HL-60 (cell line): ENCODE data around the gene MTX2.
"Not testable (repeated sequence)": the region's sequence is repeated elsewhere in the genome, so short reads cannot be mapped to it uniquely, and the experiment has no call there.

Experiments
- DNase-seq, 2 experiments: peaks; one replicate each; pipeline ENCODE4 v3.0.0-alpha.2; 2010 to 2020; ENCODE audit warnings: low read depth in 1 of 2, low spot score in 1 of 2
- H3K27ac ChIP-seq: fragments of 250-450 bp; sonication (Bioruptor Pico); replicated peaks from 2 replicates; pipeline ENCODE4 v1.5.1; 2020; ENCODE audit warnings: mild to moderate bottlenecking, moderate library complexity
- H3K27me3 ChIP-seq: fragments of 250-450 bp; sonication (Bioruptor Pico); 2 replicates; pipeline ENCODE4 v1.5.1; 2021; ENCODE audit warnings: mild to moderate bottlenecking, moderate library complexity; ENCODE audit not compliant: insufficient read depth, poor library complexity, severe bottlenecking
- H3K4me3 ChIP-seq: replicated peaks from 2 replicates; pipeline ENCODE4 v1.5.1; 2011; ENCODE audit warnings: mild to moderate bottlenecking, control low read depth, low read length; ENCODE audit not compliant: insufficient read depth
- CTCF ChIP-seq: IDR thresholded peaks from one replicate; pipeline ENCODE4 v1.5.1; 2011; ENCODE audit warnings: low read length, control low read depth, inconsistent platforms; ENCODE audit not compliant: insufficient read depth
- GABPA ChIP-seq: IDR thresholded peaks from 2 replicates; pipeline ENCODE4 v1.6.1; 2012; ENCODE audit warnings: low read depth
- POLR2AphosphoS5 ChIP-seq: IDR thresholded peaks from 2 replicates; pipeline ENCODE4 v1.6.1; 2012; ENCODE audit warnings: low read depth
- REST ChIP-seq: IDR thresholded peaks from 2 replicates; pipeline ENCODE4 v1.6.1; 2012; ENCODE audit warnings: low read depth; ENCODE audit not compliant: insufficient replicate concordance
- SPI1 ChIP-seq: IDR thresholded peaks from 2 replicates; pipeline ENCODE4 v1.6.1; 2012; ENCODE audit warnings: low read depth, mild to moderate bottlenecking, borderline replicate concordance

MTX2 gene

GRCh38 chr2:176297067-176297466, 27.8 kb downstream of the MTX2 start:
- no peak overlapping the region for H3K27ac ChIP-seq
- DNase-seq = no peak
- TF ChIP-seq POLR2AphosphoS5 (no peak), CTCF (no peak), GABPA (no peak), SPI1 (no peak), REST (no peak)
- H3K4me3 ChIP-seq = no peak overlapping the region
- no peaks in the 10 kb centered on the region for H3K27me3 ChIP-seq

GRCh38 chr2:176297737-176298136, 28.5 kb downstream of the MTX2 start:
- no peak for DNase-seq
- Histone ChIP-seq H3K27me3 (no peaks in the 10 kb centered on the region), H3K27ac (no peak overlapping the region), H3K4me3 (no peak overlapping the region)
- TF ChIP-seq POLR2AphosphoS5 (no peak), SPI1 (no peak), GABPA (no peak)

- not testable (repeated sequence) for DNase-seq, H3K27ac ChIP-seq, H3K4me3 ChIP-seq, H3K27me3 ChIP-seq
Measured at GRCh38 chr2:176306020-176306419, 36.8 kb downstream of the MTX2 start.

GRCh38 chr2:176317199-176317598, 48.0 kb downstream of the MTX2 start:
- Histone ChIP-seq H3K27me3 (no peaks in the 10 kb centered on the region), H3K4me3 (no peak overlapping the region), H3K27ac (no peak overlapping the region)
- DNase-seq = no peak
- TF ChIP-seq POLR2AphosphoS5 = no peak

- TF ChIP-seq POLR2AphosphoS5 (no peak), REST (no peak), GABPA (no peak), SPI1 (no peak), CTCF (no peak)
- H3K4me3 ChIP-seq = no peak overlapping the region
Measured at GRCh38 chr2:176317623-176318065, 48.4 kb downstream of the MTX2 start.

More at GRCh38 chr2:176317623-176318065, 48.4 kb downstream of the MTX2 start:
- DNase-seq = no peak
- no peaks in the 10 kb centered on the region for H3K27me3 ChIP-seq
- no peak overlapping the region for H3K27ac ChIP-seq
